ENCODE data around the gene ODR4.

DNA sequence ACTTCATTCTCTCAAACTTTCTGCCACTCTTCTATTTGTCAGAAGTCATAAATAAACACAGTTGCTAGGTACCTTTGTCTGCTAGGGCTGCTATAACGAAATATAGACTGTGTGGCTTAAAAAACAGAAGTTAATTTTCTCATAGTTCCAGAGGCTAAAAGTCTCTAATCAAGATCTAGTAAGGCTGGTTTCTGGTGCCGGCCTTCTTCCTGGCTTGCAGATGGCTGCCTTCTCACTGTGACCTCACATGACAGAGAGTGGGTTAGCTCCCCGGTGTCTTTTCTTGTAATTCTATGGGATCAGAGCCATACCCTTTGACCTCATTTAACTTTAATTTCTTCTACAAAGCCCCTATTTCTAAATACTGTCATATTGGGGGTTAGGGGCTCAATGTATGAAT lies 79.3 kb downstream of the ODR4 start:
- no peak for TF ChIP-seq CTCF (IDR thresholded peaks at IDR 0.05; ENCODE audit: low read length)
- TF ChIP-seq EZH2 (IDR thresholded peaks at IDR 0.05; ENCODE audit: borderline replicate concordance, low read length): no peak

Data from OCI-LY1 (cell line).